Ammon's horn (tissue), 1 donor: ENCODE results near the gene PMAIP1.
"Not testable (repeated sequence)": the region's sequence is repeated elsewhere in the genome, so short reads cannot be mapped to it uniquely, and the experiment has no call there.

Experiments used
- DNase-seq: peaks from one replicate; pipeline ENCODE4 v3.0.0-alpha.2; 2016; ENCODE audit warnings: low spot score

The PMAIP1 gene

GRCh38 chr18:59885579-59886163, 14.1 kb upstream of the PMAIP1 start:
- DNase-seq, result no peak

- DNase-seq, result not testable (repeated sequence)
Observed at GRCh38 chr18:59886399-59886798, 13.4 kb upstream of the PMAIP1 start.

- no peak for DNase-seq
Observed at GRCh38 chr18:59892123-59892522, 7.7 kb upstream of the PMAIP1 start.

- DNase-seq, result no peak
Observed at GRCh38 chr18:59893971-59894370, 5.8 kb upstream of the PMAIP1 start.

- DNase-seq, result no peak
Observed at GRCh38 chr18:59897321-59897954, 2.4 kb upstream of the PMAIP1 start.

GRCh38 chr18:59898093-59898492, 1.7 kb upstream of the PMAIP1 start:
- no peak for DNase-seq

- no peak for DNase-seq
Observed at GRCh38 chr18:59898609-59899297, 1.0 kb upstream of the PMAIP1 start.

GRCh38 chr18:59900222-59901128, 679 bp downstream of the PMAIP1 start:
- DNase-seq, result peak; percentile 10

- no peak for DNase-seq
Observed at GRCh38 chr18:59902131-59902992, 2.6 kb downstream of the PMAIP1 start.

- no peak for DNase-seq
Observed at GRCh38 chr18:59902993-59903610, 3.3 kb downstream of the PMAIP1 start.

- no peak for DNase-seq
Observed at GRCh38 chr18:59904011-59904601, 4.3 kb downstream of the PMAIP1 start.

- no peak for DNase-seq
Observed at GRCh38 chr18:59905686-59906091, 5.9 kb downstream of the PMAIP1 start.

GRCh38 chr18:59906203-59906602, 6.4 kb downstream of the PMAIP1 start:
- DNase-seq, result no peak

- no peak for DNase-seq
Observed at GRCh38 chr18:59907172-59907571, 7.4 kb downstream of the PMAIP1 start.

GRCh38 chr18:59907660-59908059, 7.9 kb downstream of the PMAIP1 start:
- DNase-seq, result no peak

- no peak for DNase-seq
Observed at GRCh38 chr18:59908799-59909198, 9.0 kb downstream of the PMAIP1 start.

- DNase-seq, result no peak
Observed at GRCh38 chr18:59909289-59910036, 9.7 kb downstream of the PMAIP1 start.

GRCh38 chr18:59910967-59911366, 11.2 kb downstream of the PMAIP1 start:
- no peak for DNase-seq

- DNase-seq, result no peak
Observed at GRCh38 chr18:59911600-59911999, 11.8 kb downstream of the PMAIP1 start.

GRCh38 chr18:59912007-59912550, 12.3 kb downstream of the PMAIP1 start:
- no peak for DNase-seq
